ENCODE measurements around the gene XPOT.
"Not testable (repeated sequence)": the region's sequence is repeated elsewhere in the genome, so short reads cannot be mapped to it uniquely, and the experiment has no call there.

XPOT gene, protein sequence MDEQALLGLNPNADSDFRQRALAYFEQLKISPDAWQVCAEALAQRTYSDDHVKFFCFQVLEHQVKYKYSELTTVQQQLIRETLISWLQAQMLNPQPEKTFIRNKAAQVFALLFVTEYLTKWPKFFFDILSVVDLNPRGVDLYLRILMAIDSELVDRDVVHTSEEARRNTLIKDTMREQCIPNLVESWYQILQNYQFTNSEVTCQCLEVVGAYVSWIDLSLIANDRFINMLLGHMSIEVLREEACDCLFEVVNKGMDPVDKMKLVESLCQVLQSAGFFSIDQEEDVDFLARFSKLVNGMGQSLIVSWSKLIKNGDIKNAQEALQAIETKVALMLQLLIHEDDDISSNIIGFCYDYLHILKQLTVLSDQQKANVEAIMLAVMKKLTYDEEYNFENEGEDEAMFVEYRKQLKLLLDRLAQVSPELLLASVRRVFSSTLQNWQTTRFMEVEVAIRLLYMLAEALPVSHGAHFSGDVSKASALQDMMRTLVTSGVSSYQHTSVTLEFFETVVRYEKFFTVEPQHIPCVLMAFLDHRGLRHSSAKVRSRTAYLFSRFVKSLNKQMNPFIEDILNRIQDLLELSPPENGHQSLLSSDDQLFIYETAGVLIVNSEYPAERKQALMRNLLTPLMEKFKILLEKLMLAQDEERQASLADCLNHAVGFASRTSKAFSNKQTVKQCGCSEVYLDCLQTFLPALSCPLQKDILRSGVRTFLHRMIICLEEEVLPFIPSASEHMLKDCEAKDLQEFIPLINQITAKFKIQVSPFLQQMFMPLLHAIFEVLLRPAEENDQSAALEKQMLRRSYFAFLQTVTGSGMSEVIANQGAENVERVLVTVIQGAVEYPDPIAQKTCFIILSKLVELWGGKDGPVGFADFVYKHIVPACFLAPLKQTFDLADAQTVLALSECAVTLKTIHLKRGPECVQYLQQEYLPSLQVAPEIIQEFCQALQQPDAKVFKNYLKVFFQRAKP

DNA sequence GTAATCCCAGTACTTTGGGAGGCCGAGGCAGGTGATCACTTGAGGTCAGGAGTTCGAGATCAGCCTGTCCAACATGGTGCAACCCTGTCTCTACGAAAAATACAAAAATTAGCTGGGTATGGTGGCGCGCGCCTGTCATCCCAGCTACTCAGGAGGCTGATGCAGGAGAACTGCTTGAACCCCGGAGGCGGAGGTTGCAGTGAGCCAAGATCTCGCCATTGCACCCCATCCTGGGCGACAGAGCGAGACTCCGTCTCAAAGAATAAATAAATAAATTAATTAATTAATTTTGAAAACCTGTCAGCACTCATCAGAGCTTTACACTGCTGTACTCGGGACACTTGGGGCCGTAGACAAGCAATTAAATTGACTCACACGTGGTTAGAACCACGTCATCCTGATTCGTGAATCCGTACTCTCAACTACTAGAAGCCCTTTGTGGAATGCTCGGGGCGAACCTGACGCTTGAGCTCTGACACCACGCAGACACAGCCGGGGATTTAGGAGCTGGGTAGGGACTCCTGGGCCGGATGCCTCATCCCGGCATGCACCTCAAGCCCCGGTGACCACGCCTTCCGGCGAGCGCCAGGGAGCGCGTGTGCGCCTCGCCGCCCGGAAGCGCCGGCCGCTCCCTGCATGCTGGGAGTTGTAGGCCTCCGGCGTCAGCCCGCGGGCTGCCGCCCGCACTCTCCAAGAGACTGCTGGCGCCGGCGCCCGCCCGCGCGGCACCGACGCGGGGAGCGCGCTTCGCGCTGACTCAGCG, at the start of gene XPOT:
Gene XPOT, plus strand, starts transcription at position 686 of the 763 bp plus-strand sequence. CDS start 5,644 bp downstream, outside the sequence.
- Histone ChIP-seq H3K36me3 (ENCODE audit: control insufficient read depth in 5 of 5, insufficient read depth in 5 of 5, low read length in 5 of 5) (no peaks in the 10 kb centered on the region), H3K4me1 (ENCODE audit: control insufficient read depth in 5 of 5, insufficient read depth in 5 of 5, low read length in 5 of 5) (peaks cover 2 to 23% (median 19%) of the 10 kb centered on the region in 5 donors), H3K9ac (ENCODE audit: low read length in 5 of 5) (peak within 1 kb of the TSS; percentile 77 to 90 (median 87)), H3K4me3 (ENCODE audit: low read depth in 1 of 5, low read length in 5 of 5) (peak within 1 kb of the TSS; percentile 88 to 95 (median 91)), H3K27me3 (ENCODE audit: control insufficient read depth in 5 of 5, insufficient read depth in 4 of 5, low read length in 5 of 5) (no peaks in the 10 kb centered on the region), H3K27ac (ENCODE audit: low read depth, low read length) (peak within 1 kb of the TSS; percentile 98), H3K9me3 (ENCODE audit: control insufficient read depth in 5 of 5, low read length in 5 of 5) (no peaks in the 10 kb centered on the region)

DNA sequence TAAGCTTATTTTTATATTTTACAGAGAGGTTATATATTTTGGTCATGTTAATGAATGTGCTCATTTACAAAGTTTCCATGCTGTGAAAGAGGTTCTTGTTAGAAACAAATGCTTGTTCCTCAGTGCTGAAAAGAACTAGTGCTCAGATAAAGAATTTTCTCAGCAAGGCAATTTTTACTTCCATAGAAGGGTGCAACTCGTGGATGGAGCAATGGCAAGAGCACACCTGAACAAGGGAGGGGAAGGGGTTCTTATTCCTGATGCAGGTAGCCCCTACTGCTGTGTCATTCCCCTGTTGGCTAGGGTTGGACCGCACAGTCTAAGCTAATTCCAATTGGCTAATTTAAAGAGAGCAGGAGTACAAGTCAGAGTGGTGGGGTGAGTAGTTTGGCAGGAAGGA, 48.0 kb upstream of the XPOT start:
- H3K9me3 ChIP-seq (ENCODE audit: control insufficient read depth in 5 of 5, low read length in 5 of 5); H3K9ac ChIP-seq (ENCODE audit: low read length in 5 of 5); H3K4me3 ChIP-seq (ENCODE audit: low read depth in 1 of 5, low read length in 5 of 5); H3K27me3 ChIP-seq (ENCODE audit: control insufficient read depth in 5 of 5, insufficient read depth in 4 of 5, low read length in 5 of 5); H3K27ac ChIP-seq (ENCODE audit: low read depth, low read length); H3K36me3 ChIP-seq (ENCODE audit: control insufficient read depth in 5 of 5, insufficient read depth in 5 of 5, low read length in 5 of 5); H3K4me1 ChIP-seq (ENCODE audit: control insufficient read depth in 5 of 5, insufficient read depth in 5 of 5, low read length in 5 of 5): not testable (repeated sequence)

DNA sequence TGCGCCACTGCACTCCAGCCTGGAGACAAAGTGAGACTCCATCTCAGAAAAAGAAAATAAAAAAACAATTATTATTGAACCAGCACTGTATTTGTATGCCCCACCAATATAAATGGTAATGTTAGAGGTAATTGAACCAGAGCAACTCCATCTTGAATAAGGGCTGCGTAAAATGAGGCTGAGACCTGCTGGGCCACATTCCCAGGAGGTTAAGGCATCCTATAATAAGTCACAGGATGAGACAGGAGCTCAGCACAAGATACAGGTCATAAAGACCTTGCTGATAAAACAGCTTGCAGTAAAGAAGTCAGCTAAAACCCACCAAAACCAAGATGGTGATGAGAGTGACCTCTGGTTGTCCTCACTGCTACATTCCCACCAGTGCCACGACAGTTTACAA, 43.0 kb upstream of the XPOT start:
- H3K9ac ChIP-seq (ENCODE audit: low read length in 5 of 5); H3K27me3 ChIP-seq (ENCODE audit: control insufficient read depth in 5 of 5, insufficient read depth in 4 of 5, low read length in 5 of 5); H3K27ac ChIP-seq (ENCODE audit: low read depth, low read length); H3K9me3 ChIP-seq (ENCODE audit: control insufficient read depth in 5 of 5, low read length in 5 of 5); H3K36me3 ChIP-seq (ENCODE audit: control insufficient read depth in 5 of 5, insufficient read depth in 5 of 5, low read length in 5 of 5); H3K4me1 ChIP-seq (ENCODE audit: control insufficient read depth in 5 of 5, insufficient read depth in 5 of 5, low read length in 5 of 5); H3K4me3 ChIP-seq (ENCODE audit: low read depth in 1 of 5, low read length in 5 of 5): not testable (repeated sequence)

DNA sequence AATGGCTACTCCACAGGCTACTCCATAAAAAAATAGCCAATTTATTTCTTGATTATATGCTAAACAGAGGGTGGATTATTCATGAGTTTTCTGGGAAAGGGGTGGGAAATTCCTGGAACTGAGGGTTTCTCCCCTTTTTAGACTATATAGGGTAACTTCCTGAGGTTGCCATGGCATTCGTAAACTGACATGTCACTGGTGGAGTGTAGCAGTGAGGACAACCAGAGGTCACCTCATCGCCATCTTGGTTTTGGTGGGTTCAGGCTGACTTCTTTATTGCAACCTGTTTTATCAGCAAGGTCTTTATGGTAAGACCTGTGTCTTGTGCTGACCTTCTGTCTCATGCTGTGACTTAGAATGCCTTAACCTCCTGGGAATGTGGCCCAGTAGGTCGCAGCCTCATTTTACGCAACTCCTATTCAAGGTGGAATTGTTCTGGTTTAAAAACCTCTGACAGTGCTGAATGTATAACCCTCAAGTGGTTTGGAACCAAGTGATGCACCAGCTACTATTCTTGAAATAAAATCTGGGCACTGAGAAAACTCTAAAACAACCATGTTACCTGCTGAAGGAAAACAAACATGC, 41.4 kb upstream of the XPOT start:
- no peaks in the 10 kb centered on the region for H3K36me3 ChIP-seq (ENCODE audit: control insufficient read depth in 5 of 5, insufficient read depth in 5 of 5, low read length in 5 of 5)
- no peaks in the 10 kb centered on the region for H3K4me1 ChIP-seq (ENCODE audit: control insufficient read depth in 5 of 5, insufficient read depth in 5 of 5, low read length in 5 of 5)
- no peaks in the 10 kb centered on the region for H3K9me3 ChIP-seq (ENCODE audit: control insufficient read depth in 5 of 5, low read length in 5 of 5)
- no peak overlapping the region for H3K4me3 ChIP-seq (ENCODE audit: low read depth in 1 of 5, low read length in 5 of 5)
- H3K9ac ChIP-seq (ENCODE audit: low read length in 5 of 5) = no peak overlapping the region
- H3K27ac ChIP-seq (ENCODE audit: low read depth, low read length) = no peak overlapping the region
- H3K27me3 ChIP-seq (ENCODE audit: control insufficient read depth in 5 of 5, insufficient read depth in 4 of 5, low read length in 5 of 5) = no peaks in the 10 kb centered on the region

DNA sequence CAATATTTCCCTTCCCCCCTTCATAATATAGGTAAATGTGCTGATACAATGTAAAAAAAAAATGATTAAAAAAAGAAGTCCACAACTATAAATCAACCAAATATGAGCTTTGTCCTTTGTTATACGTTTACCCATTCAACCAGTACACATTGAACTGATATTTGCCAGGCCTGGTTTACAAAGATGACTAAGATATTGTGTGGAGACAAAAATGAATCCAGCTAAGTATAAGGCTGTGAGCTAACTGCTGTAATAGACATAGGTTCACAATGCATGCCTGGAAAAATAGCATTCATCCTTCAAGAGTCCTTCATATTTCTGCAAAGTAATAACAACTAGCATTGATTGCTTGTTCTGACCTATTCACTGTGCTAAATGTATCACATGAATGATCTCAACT, 20.5 kb upstream of the XPOT start:
- H3K4me1 ChIP-seq (ENCODE audit: control insufficient read depth in 5 of 5, insufficient read depth in 5 of 5, low read length in 5 of 5) = no peaks in the 10 kb centered on the region
- H3K4me3 ChIP-seq (ENCODE audit: low read depth in 1 of 5, low read length in 5 of 5) = no peak overlapping the region
- H3K27ac ChIP-seq (ENCODE audit: low read depth, low read length) = no peak overlapping the region
- no peaks in the 10 kb centered on the region for H3K36me3 ChIP-seq (ENCODE audit: control insufficient read depth in 5 of 5, insufficient read depth in 5 of 5, low read length in 5 of 5)
- H3K27me3 ChIP-seq (ENCODE audit: control insufficient read depth in 5 of 5, insufficient read depth in 4 of 5, low read length in 5 of 5) = no peaks in the 10 kb centered on the region
- H3K9ac ChIP-seq (ENCODE audit: low read length in 5 of 5) = no peak overlapping the region
- peaks cover 0 to 12% (median 4%) of the 10 kb centered on the region in 5 donors for H3K9me3 ChIP-seq (ENCODE audit: control insufficient read depth in 5 of 5, low read length in 5 of 5)

DNA sequence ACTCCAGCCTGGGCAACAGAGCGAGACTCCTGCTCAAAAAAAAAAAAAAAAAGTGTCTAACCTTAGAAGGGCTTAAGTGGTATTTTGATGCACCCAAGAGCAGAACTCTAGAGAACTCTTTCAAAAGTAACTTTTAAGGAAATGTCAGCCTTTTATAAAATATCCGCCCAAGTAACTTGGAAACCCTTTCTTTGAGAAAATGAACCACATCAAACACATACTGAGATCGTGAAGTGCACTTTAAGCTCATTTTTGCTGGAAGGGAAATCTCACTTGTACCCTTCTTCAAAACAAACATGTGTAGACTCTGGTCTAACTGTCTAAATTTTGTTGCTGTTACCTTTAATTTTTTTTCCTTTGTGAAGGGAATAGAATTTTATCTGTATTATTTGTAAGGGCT, 19.2 kb upstream of the XPOT start:
- no peak overlapping the region for H3K4me3 ChIP-seq (ENCODE audit: low read depth in 1 of 5, low read length in 5 of 5)
- H3K36me3 ChIP-seq (ENCODE audit: control insufficient read depth in 5 of 5, insufficient read depth in 5 of 5, low read length in 5 of 5) = no peaks in the 10 kb centered on the region
- no peak overlapping the region for H3K9ac ChIP-seq (ENCODE audit: low read length in 5 of 5)
- H3K27ac ChIP-seq (ENCODE audit: low read depth, low read length) = no peak overlapping the region
- peaks cover 2 to 8% (median 4%) of the 10 kb centered on the region in 5 donors for H3K27me3 ChIP-seq (ENCODE audit: control insufficient read depth in 5 of 5, insufficient read depth in 4 of 5, low read length in 5 of 5)
- H3K4me1 ChIP-seq (ENCODE audit: control insufficient read depth in 5 of 5, insufficient read depth in 5 of 5, low read length in 5 of 5) = peaks cover 0 to 3% (median 1%) of the 10 kb centered on the region in 5 donors
- H3K9me3 ChIP-seq (ENCODE audit: control insufficient read depth in 5 of 5, low read length in 5 of 5) = peaks cover 0 to 10% (median 4%) of the 10 kb centered on the region in 5 donors

DNA sequence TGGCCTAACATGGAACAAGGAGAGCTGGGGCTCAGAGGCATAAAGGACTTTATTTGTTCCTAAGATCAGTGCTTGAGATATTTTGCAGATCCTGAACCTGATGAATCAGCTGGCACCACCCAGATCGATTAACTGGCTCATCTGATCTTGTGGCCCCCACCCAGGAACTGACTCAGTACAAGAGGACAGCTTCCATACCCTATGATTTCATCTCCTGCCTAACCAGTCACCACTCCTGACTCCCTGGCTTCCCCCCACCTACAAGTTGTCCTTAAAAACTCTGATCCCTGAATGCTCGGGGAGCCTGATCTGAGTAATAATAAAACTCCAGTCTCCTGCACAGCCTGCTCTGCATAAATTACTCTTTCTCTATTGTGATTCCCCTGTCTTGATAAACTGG, 18.7 kb upstream of the XPOT start:
- H3K9ac ChIP-seq (ENCODE audit: low read length in 5 of 5) = no peak overlapping the region
- H3K9me3 ChIP-seq (ENCODE audit: control insufficient read depth in 5 of 5, low read length in 5 of 5) = peaks cover 0 to 5% (median 3%) of the 10 kb centered on the region in 5 donors
- no peaks in the 10 kb centered on the region for H3K36me3 ChIP-seq (ENCODE audit: control insufficient read depth in 5 of 5, insufficient read depth in 5 of 5, low read length in 5 of 5)
- H3K27ac ChIP-seq (ENCODE audit: low read depth, low read length) = no peak overlapping the region
- peaks cover 4 to 12% (median 8%) of the 10 kb centered on the region in 5 donors for H3K27me3 ChIP-seq (ENCODE audit: control insufficient read depth in 5 of 5, insufficient read depth in 4 of 5, low read length in 5 of 5)
- H3K4me1 ChIP-seq (ENCODE audit: control insufficient read depth in 5 of 5, insufficient read depth in 5 of 5, low read length in 5 of 5) = peaks cover 0 to 8% (median 6%) of the 10 kb centered on the region in 5 donors
- no peak overlapping the region for H3K4me3 ChIP-seq (ENCODE audit: low read depth in 1 of 5, low read length in 5 of 5)

DNA sequence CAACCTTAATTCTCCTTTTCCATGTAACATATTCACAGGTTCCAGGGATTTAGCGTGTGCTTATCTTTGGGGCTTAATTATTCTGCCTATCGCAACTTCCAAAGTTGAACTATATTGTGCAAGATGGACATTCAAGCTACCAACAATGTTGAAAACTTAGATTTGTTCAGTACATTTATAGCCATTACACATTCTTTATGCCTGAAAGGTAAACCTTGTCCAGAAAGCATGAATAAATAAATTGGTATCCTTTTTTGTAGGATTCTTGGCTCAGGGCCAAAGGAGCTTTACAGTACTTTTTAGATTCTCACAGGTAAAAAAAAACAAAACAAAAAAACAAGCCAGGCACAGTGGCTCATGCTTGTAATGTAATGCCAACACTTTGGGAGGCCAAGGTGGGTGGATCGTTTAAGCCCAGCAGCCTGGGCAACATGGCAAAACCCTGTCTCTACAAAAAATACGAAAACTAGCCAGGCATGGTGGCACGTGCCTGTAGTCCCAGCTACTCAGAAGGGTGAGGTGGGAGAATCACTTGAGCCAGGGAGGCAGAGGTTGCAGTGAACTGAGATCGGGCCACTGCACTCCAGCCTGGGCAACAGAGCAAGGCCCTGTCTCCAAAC, 16.9 kb upstream of the XPOT start:
- H3K4me3 ChIP-seq (ENCODE audit: low read depth in 1 of 5, low read length in 5 of 5) = no peak overlapping the region

DNA sequence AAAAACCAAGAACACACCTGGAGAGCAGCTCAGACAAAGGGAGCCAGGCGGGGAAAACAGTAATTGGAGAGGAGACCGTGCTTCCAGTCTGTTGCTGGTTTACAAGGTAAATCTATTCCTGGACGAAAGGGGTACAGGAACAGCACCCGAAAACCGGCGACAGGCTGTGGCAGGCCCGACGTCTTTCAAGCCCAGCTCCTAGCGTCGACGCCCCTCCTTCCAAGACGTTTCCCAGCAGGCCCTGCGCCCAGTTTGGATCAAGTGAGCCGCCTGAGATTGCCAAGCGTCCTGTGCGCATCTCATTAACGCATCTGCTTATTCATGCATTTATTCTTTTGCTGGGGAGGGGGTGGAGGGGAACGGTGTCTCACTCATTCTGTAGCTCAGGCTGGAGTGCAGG, 15.0 kb upstream of the XPOT start:
- Histone ChIP-seq H3K9me3 (ENCODE audit: control insufficient read depth in 5 of 5, low read length in 5 of 5) (no peaks in the 10 kb centered on the region), H3K36me3 (ENCODE audit: control insufficient read depth in 5 of 5, insufficient read depth in 5 of 5, low read length in 5 of 5) (no peaks in the 10 kb centered on the region), H3K27ac (ENCODE audit: low read depth, low read length) (no peak overlapping the region), H3K4me1 (ENCODE audit: control insufficient read depth in 5 of 5, insufficient read depth in 5 of 5, low read length in 5 of 5) (peaks cover 0 to 12% (median 9%) of the 10 kb centered on the region in 5 donors), H3K9ac (ENCODE audit: low read length in 5 of 5) (no peak overlapping the region), H3K4me3 (ENCODE audit: low read depth in 1 of 5, low read length in 5 of 5) (no peak overlapping the region), H3K27me3 (ENCODE audit: control insufficient read depth in 5 of 5, insufficient read depth in 4 of 5, low read length in 5 of 5) (peaks cover 4 to 15% (median 11%) of the 10 kb centered on the region in 5 donors)

More for the DNA sequence above, 16.9 kb upstream of the XPOT start:
- H3K36me3 ChIP-seq (ENCODE audit: control insufficient read depth in 5 of 5, insufficient read depth in 5 of 5, low read length in 5 of 5) = no peaks in the 10 kb centered on the region
- peaks cover 4 to 15% (median 11%) of the 10 kb centered on the region in 5 donors for H3K27me3 ChIP-seq (ENCODE audit: control insufficient read depth in 5 of 5, insufficient read depth in 4 of 5, low read length in 5 of 5)
- H3K9ac ChIP-seq (ENCODE audit: low read length in 5 of 5) = no peak overlapping the region
- no peaks in the 10 kb centered on the region for H3K9me3 ChIP-seq (ENCODE audit: control insufficient read depth in 5 of 5, low read length in 5 of 5)
- no peak overlapping the region for H3K27ac ChIP-seq (ENCODE audit: low read depth, low read length)
- H3K4me1 ChIP-seq (ENCODE audit: control insufficient read depth in 5 of 5, insufficient read depth in 5 of 5, low read length in 5 of 5) = peaks cover 0 to 12% (median 9%) of the 10 kb centered on the region in 5 donors
